GM18907 (cell line): ENCODE data around the gene DHDH.
"Not testable (repeated sequence)": the region's sequence is repeated elsewhere in the genome, so short reads cannot be mapped to it uniquely, and the experiment has no call there.

Experiments used
- ATAC-seq: cut with Tn5 transposase; IDR thresholded peaks from one replicate; pipeline ENCODE4 v1.9.1; 2021; ENCODE audit warnings: mild to moderate bottlenecking, moderate library complexity; ENCODE audit not compliant: unreplicated experiment

The DHDH gene

DNA sequence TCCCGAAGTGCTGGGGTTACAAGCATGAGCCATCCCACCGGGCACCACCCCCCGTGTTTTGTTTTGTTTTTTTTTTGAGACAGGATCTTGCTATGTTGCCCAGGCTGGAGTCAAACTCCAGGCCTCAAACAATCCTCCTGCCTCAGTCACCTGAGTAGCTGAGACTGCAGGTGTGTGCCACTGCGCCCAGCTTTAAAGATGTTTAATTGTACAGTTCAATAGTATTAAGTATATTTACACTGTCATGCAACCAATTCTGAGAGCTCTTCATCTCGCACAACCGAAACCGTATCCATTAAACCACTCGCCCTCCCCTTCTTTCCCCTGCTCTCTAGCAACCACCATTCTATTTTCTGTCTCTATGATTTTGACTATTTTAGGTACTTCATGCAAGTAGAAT lies 17.7 kb upstream of the DHDH start:
- ATAC-seq: no peak

- ATAC-seq: no peak
Measured at GRCh38 chr19:48918071-48918470, 15.4 kb upstream of the DHDH start.

GRCh38 chr19:48918801-48919247 lies 14.7 kb upstream of the DHDH start:
- ATAC-seq: no peak

- not testable (repeated sequence) for ATAC-seq
Measured at GRCh38 chr19:48919271-48919670, 14.2 kb upstream of the DHDH start.

DNA sequence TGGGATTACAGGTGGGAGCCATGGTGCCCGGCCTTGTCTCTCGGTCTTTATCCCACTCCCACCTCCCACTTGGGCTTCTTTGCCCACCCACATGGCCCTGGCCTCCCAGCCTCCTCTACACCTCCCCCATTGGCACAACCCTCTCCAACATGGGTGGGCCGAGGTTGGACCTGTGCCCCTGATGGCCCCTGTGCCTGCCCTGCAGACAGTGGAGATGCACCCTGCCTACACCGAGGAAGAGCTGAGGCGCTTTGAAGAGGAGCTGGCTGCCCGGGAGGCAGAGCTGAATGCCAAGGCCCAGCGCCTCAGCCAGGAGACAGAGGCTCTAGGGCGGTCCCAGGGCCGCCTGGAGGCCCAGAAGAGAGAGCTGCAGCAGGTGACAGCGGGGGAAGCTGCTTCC lies 12.6 kb upstream of the DHDH start:
- ATAC-seq: no peak

GRCh38 chr19:48921721-48922500 lies 11.6 kb upstream of the DHDH start:
- no peak for ATAC-seq

DNA sequence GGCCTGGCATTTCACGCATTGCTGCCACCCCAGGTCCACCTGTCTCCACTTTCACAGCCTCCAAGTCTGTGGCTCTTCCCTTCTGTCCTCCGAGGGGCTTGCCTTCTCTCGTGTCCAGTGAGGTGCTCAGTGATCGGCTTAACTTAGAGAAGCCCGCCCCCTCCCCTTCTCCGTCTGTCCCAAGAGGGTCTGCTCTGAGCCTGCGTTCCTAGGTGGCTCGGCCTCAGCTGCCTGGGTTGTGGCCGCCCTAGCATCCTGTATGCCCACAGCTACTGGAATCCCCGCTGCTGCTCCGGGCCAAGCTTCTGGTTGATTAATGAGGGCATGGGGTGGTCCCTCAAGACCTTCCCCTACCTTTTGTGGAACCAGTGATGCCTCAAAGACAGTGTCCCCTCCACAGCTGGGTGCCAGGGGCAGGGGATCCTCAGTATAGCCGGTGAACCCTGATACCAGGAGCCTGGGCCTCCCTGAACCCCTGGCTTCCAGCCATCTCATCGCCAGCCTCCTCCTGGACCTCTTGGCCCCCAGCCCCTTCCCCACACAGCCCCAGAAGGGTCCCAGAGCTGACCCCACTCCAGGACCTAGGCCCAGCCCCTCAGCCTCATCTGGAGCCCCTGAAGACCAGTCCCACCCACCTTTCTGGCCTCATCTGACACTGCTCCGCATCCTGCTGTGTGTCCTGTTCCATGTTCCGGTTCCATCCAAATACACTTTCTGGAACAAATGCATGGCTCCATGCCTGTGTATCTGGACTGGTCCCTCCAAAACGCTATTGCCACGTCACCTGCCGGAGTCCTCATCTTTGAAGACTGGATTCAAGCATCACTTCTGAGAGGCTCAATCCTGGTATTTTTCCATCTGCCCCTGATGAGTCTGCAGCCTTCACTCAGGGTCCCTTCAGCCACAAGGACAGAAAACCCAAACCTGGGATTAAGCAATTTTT lies 10.7 kb upstream of the DHDH start:
- ATAC-seq: no peak

DNA sequence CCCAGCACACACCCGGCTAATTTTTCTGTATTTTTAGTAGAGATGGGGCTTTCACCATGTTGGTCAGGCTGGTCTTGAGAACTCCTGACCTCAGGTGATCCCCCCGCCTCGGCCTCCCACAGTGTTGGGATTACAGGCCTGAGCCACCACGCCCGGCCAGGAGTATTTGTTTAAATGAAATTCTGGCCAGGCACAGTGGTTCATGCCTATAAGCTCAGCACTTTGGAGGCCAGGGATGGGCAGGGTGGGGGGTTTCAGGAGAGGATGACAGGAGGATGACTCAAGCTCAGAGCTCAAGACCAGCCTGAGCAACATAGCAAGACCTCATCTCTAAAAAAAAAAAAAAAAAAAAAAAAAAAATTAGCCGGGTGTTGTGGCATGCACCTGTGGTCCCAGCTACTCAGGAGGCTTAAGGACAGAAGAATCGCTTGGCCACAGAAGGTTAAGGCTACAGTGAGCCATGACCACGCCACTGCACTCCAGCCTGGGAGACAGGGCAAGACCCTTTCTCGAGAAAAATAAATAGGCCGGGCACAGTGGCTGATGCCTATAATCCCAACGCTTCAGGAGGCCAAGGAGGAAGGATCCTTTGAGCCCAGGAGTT lies 8.2 kb upstream of the DHDH start:
- ATAC-seq: no peak

- ATAC-seq: not testable (repeated sequence)
Measured at GRCh38 chr19:48925890-48926289, 7.6 kb upstream of the DHDH start.

DNA sequence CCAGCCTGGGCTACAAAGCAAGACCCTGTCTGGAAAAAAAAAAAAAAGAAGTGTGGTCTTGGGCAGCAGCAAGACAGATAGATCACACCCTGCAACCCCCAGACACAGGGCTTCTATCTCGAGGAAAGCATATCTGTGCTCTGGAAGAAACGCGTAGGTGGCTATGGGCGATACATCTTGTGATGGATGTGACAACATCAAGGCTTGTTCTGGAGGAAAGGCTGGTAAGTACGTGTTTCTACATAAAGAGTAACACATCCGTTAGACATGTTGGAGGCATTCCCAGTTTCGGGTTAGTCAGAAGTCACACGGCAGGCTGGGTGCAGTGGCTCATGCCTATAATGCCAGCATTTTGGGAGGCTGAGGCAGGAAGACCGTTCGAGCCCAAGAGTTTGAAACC lies 6.6 kb upstream of the DHDH start:
- ATAC-seq: no peak

DNA sequence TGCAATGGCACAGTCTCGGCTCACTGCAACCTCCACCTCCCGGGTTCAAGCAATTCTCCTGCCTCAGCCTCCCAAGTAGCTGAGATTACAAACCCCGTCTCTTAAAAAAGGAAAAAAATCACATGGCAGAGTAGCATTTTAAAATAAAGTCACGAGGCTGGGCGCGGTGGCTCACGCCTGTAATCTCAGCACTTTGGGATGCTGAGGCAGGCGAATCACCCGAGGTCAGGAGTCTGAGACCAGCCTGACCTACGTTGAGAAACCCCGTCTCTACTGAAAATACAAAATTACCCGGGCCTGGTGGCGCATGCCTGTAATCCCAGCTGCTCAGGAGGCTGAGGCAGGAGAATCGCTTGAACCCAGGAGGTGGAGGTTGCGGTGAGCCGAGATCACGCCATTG lies 5.8 kb upstream of the DHDH start:
- not testable (repeated sequence) for ATAC-seq

DNA sequence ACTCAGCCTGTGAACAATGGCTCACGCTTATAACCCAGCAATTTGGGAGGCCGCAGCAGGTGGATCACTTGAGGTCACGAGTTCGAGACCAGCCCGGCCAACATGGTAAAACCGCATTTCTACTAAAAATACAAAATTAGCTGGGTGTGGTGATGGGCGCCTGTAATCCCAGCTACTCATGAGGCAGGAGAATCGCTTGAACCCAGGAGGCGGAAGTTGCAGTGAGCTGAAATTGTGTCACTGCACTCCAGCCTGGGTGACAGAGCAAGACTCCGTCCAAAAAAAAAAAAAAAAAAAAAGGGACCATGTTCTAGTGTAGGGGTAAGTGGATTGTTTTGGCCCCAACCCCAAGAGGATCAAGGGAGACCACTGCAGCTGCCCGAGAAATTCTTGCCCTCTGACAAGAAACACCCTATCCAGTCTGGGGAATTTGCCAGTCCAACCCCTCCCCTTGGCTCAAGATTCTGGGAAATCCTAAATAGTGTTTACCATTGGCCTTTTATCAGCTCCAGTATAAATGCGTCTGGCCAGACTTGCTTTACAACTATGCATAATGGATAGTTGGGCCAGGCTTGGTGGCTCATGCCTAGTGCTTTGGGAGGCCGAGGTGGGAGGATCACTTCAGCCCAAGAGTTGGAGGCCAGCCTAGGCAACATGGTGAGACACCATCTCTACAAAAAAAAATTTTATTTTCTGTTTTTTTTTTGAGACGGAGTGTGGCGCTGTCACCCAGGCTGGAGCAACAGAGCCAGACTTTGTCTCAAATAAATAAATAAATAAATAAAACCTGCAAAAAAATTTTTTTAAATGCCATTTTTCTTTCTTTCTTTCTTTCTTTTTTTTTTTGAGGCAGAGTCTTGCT lies 5.1 kb upstream of the DHDH start:
- ATAC-seq: no peak

DNA sequence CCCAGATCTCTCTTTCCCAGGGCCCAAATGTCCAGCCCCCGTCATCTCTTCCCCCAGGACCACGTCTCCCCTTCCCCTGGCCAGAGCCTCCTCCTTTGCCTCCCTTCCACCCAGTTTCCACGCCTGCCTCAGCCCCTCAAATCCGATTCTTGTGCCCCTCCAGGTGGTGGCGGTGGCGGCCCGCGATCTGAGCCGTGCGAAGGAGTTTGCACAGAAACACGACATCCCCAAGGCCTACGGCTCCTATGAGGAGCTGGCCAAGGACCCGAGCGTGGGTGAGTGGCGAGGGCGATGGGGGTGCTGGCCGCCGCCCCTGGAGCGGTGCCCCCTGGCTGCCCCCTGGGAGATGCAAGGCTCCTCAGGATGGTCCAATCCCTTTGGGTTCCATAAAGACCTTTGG lies 1.3 kb downstream of the DHDH start:
- no peak for ATAC-seq

- ATAC-seq: no peak
Measured at GRCh38 chr19:48935864-48936263, 2.4 kb downstream of the DHDH start.

DNA sequence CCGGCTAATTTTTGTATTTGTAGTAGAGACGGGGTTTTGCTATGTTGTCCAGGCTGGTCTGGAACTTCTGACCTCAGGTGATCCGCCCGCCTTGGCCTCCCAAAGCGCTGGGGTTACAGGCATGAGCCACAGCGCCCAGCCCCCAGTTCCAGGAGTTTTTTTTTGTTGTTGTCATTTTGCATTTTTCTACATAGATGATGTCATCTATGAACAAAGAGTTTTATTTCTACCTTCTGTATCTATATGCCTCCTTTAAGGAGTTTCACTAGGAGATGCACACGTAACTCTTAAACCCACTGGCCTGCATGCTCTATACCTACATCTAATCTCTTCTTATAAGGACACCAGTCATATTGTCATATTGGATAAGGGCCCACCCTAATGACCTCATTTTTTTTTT lies 4.8 kb downstream of the DHDH start:
- no peak for ATAC-seq

DNA sequence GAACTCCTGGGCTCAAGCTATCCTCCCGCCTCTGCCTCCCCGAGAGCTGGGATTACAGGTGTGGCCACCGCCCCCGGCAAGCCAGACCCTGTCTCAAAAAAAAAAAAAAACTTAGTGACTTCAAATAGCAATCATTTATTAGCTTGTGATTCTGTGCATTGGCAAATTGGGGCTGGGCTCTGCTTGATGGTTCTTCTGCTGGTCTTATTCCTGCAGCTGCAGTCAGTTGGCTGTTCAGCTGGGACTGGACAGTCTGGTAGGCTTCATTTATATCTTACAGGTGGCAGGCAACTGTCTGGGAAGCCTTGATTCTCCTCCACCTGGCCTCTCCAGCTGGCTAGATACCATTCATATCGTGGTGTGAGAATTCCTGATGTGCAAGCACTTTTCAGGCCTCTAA lies 7.4 kb downstream of the DHDH start:
- ATAC-seq: no peak

- ATAC-seq: no peak
Measured at GRCh38 chr19:48943081-48943480, 9.6 kb downstream of the DHDH start.

- ATAC-seq: no peak
Measured at GRCh38 chr19:48945415-48945814, 11.9 kb downstream of the DHDH start.

DNA sequence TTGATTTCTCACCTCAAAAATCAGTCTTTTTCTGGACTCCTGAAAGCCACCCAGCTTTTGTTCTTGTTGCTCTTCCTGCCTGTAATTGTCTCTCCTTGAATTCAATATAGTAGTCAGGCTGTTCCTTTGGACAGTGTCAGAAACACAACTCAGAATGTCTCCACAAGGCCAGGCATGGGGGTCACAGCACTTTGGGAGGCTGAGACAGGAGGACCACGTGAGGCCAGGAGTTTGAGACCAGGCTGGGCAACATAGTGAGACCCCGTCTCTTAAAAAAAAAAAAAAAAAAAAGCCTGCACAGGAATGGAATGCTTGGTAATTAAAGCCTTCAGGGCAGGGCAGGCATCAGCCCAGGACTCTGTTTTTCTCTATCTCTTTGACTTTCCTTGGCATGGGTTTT lies 12.3 kb downstream of the DHDH start:
- no peak for ATAC-seq

DNA sequence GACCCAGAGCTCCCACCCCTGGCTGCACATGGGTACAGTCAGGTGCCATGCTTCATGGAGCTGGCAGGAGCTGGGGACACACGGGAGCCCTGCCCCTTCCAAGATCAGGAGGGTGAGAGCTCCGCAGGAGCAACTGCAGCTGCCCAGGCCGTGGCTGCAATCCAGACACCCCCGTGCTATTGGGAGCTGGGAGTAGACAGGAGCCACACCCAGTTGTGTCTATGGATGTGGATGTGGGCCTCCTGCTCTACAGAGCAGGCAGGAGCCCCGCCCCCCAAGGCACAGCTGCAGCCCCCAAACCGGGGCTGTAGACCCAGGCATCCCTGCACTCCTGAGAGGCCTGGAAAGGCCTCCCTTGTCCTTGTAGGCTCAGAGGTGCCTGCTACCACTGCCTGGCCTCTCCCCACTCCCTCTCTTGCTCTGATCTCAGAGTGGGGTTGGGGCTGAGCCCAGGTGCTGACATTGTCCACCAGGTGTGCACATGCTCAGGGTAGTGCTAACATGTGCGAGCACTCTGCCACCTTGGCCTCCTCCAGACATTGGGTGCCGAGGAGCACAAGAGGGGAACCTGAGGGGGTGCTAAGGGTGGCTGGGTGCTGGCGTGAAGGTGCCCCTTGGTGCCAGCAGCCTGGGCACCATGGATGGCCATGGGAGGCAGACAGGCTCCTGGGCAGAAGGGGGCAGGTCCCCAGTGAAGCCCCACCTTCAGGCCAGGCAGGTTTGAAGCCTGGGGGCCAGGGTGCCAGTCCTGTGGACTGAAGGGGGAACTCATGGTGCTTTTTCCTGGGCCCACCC lies 13.2 kb downstream of the DHDH start:
- no peak for ATAC-seq
